ENCODE data around the gene RBMS3. TPM values are rescaled to one million over a fixed set of nuclear protein-coding genes. Genes with fewer than 3 reads are reported as not detected.
"Not testable (repeated sequence)": the region's sequence is repeated elsewhere in the genome, so short reads cannot be mapped to it uniquely, and the experiment has no call there.

The RBMS3 gene
- total and polyA plus RNA-seq, 5 donors, result 8.9 to 66.7 (median 56.5) TPM

- Histone ChIP-seq H3K4me1 (ENCODE audit: control insufficient read depth, insufficient read depth, low read length) (peaks cover 6% of the 10 kb centered on the region), H3K27ac (ENCODE audit: low read length) (no peak overlapping the region), H3K9me3 (ENCODE audit: control insufficient read depth, low read length) (no peaks in the 10 kb centered on the region), H3K4me3 (ENCODE audit: low read length) (no peak overlapping the region), H3K27me3 (ENCODE audit: control insufficient read depth, insufficient read depth) (no peaks in the 10 kb centered on the region)
- peak; percentile 41 to 46 for ATAC-seq
- intact Hi-C loops (cut with DNase I), result no loop called here
- WGBS, result 71% methylated on average over 5 of the region's 5 CpGs
- DNase-seq, result no peak
Measured at GRCh38 chr3:29385046-29385830, 104.4 kb downstream of the RBMS3 start.

GRCh38 chr3:29389362-29389761, 108.5 kb downstream of the RBMS3 start:
- no peak for ATAC-seq
- H3K4me1 ChIP-seq (ENCODE audit: control insufficient read depth, insufficient read depth, low read length), result peaks cover 2% of the 10 kb centered on the region
- intact Hi-C loops (cut with DNase I), result no loop called here
- H3K4me3 ChIP-seq (ENCODE audit: low read length), result no peak overlapping the region
- no peaks in the 10 kb centered on the region for H3K9me3 ChIP-seq (ENCODE audit: control insufficient read depth, low read length)
- no peak for DNase-seq
- no peaks in the 10 kb centered on the region for H3K27me3 ChIP-seq (ENCODE audit: control insufficient read depth, insufficient read depth)
- WGBS, result 73% methylated on average over 2 of the region's 2 CpGs
- no peak overlapping the region for H3K27ac ChIP-seq (ENCODE audit: low read length)

GRCh38 chr3:29392625-29393388, 111.9 kb downstream of the RBMS3 start:
- intact Hi-C loops (cut with DNase I), result no loop called here
- ATAC-seq (no peak), DNase-seq (no peak)
- Histone ChIP-seq H3K4me1 (ENCODE audit: control insufficient read depth, insufficient read depth, low read length) (peaks cover 2% of the 10 kb centered on the region), H3K9me3 (ENCODE audit: control insufficient read depth, low read length) (no peaks in the 10 kb centered on the region), H3K4me3 (ENCODE audit: low read length) (no peak overlapping the region), H3K27me3 (ENCODE audit: control insufficient read depth, insufficient read depth) (no peaks in the 10 kb centered on the region), H3K27ac (ENCODE audit: low read length) (no peak overlapping the region)

GRCh38 chr3:29393946-29394345, 113.1 kb downstream of the RBMS3 start:
- intact Hi-C loops (cut with DNase I); DNase-seq: not testable (repeated sequence)
- WGBS, result 72% methylated on average over 4 of the region's 4 CpGs

GRCh38 chr3:29397406-29397805, 116.5 kb downstream of the RBMS3 start:
- no peaks in the 10 kb centered on the region for H3K27me3 ChIP-seq (ENCODE audit: control insufficient read depth, insufficient read depth)
- WGBS, result 96% methylated on average over 3 of the region's 3 CpGs
- no peaks in the 10 kb centered on the region for H3K9me3 ChIP-seq (ENCODE audit: control insufficient read depth, low read length)
- no peak for ATAC-seq
- no peak overlapping the region for H3K4me3 ChIP-seq (ENCODE audit: low read length)
- H3K4me1 ChIP-seq (ENCODE audit: control insufficient read depth, insufficient read depth, low read length), result peaks cover 4% of the 10 kb centered on the region
- no peak overlapping the region for H3K27ac ChIP-seq (ENCODE audit: low read length)
- DNase-seq, result no peak
- intact Hi-C loops (cut with DNase I), result no loop called here

More at GRCh38 chr3:29393946-29394345, 113.1 kb downstream of the RBMS3 start:
- H3K9me3 ChIP-seq (ENCODE audit: control insufficient read depth, low read length); H3K27me3 ChIP-seq (ENCODE audit: control insufficient read depth, insufficient read depth); H3K4me1 ChIP-seq (ENCODE audit: control insufficient read depth, insufficient read depth, low read length); H3K4me3 ChIP-seq (ENCODE audit: low read length); ATAC-seq; H3K27ac ChIP-seq (ENCODE audit: low read length): not testable (repeated sequence)

- WGBS, result 56% methylated on average over 4 of the region's 4 CpGs
- DNase-seq (no peak), ATAC-seq (no peak)
- no peaks in the 10 kb centered on the region for H3K27me3 ChIP-seq (ENCODE audit: control insufficient read depth, insufficient read depth)
- H3K4me3 ChIP-seq (ENCODE audit: low read length), result no peak overlapping the region
- H3K9me3 ChIP-seq (ENCODE audit: control insufficient read depth, low read length), result no peaks in the 10 kb centered on the region
- H3K27ac ChIP-seq (ENCODE audit: low read length), result no peak overlapping the region
- peaks cover 4% of the 10 kb centered on the region for H3K4me1 ChIP-seq (ENCODE audit: control insufficient read depth, insufficient read depth, low read length)
- intact Hi-C loops (cut with DNase I), result no loop called here
Measured at GRCh38 chr3:29398787-29399186, 117.9 kb downstream of the RBMS3 start.

- Histone ChIP-seq H3K9me3 (ENCODE audit: control insufficient read depth, low read length) (no peaks in the 10 kb centered on the region), H3K4me1 (ENCODE audit: control insufficient read depth, insufficient read depth, low read length) (peaks cover 1% of the 10 kb centered on the region), H3K4me3 (ENCODE audit: low read length) (no peak overlapping the region), H3K27ac (ENCODE audit: low read length) (no peak overlapping the region), H3K27me3 (ENCODE audit: control insufficient read depth, insufficient read depth) (no peaks in the 10 kb centered on the region)
- ATAC-seq (no peak), DNase-seq (no peak)
- intact Hi-C loops (cut with DNase I), result loop anchor here in 1 of 4 donors (10.0 kb wide), 1 partner anchor 122 kb away; the partner anchor contains the start of gene RBMS3
- WGBS, result 22% methylated on average over 1 of the region's 1 CpG
Measured at GRCh38 chr3:29406291-29406832, 125.5 kb downstream of the RBMS3 start.

- WGBS, result 80% methylated on average over 3 of the region's 3 CpGs
- ATAC-seq, result peak in 1 of 2 donors; percentile 21
Measured at GRCh38 chr3:29408676-29409075, 127.8 kb downstream of the RBMS3 start.

GRCh38 chr3:29409409-29409808, 128.5 kb downstream of the RBMS3 start:
- Histone ChIP-seq H3K4me1 (ENCODE audit: control insufficient read depth, insufficient read depth, low read length) (peaks cover 3% of the 10 kb centered on the region), H3K9me3 (ENCODE audit: control insufficient read depth, low read length) (no peaks in the 10 kb centered on the region), H3K27ac (ENCODE audit: low read length) (no peak overlapping the region), H3K27me3 (ENCODE audit: control insufficient read depth, insufficient read depth) (no peaks in the 10 kb centered on the region), H3K4me3 (ENCODE audit: low read length) (no peak overlapping the region)
- ATAC-seq (peak; percentile 58 to 59), DNase-seq (no peak)
- intact Hi-C loops (cut with DNase I), result loop anchor here in 1 of 4 donors (10.0 kb wide), 1 partner anchor 125 kb away; the partner anchor contains the start of gene RBMS3
- WGBS, result 29% methylated on average over 2 of the region's 2 CpGs

More at GRCh38 chr3:29408676-29409075, 127.8 kb downstream of the RBMS3 start:
- DNase-seq, result no peak
- no peaks in the 10 kb centered on the region for H3K27me3 ChIP-seq (ENCODE audit: control insufficient read depth, insufficient read depth)
- H3K4me3 ChIP-seq (ENCODE audit: low read length), result no peak overlapping the region
- intact Hi-C loops (cut with DNase I), result loop anchor here in 1 of 4 donors (10.0 kb wide), 1 partner anchor 124 kb away; the partner anchor contains the start of gene RBMS3
- peaks cover 3% of the 10 kb centered on the region for H3K4me1 ChIP-seq (ENCODE audit: control insufficient read depth, insufficient read depth, low read length)
- no peaks in the 10 kb centered on the region for H3K9me3 ChIP-seq (ENCODE audit: control insufficient read depth, low read length)
- no peak overlapping the region for H3K27ac ChIP-seq (ENCODE audit: low read length)

- no peak for ATAC-seq
- Histone ChIP-seq H3K27ac (ENCODE audit: low read length) (no peak overlapping the region), H3K4me1 (ENCODE audit: control insufficient read depth, insufficient read depth, low read length) (peaks cover 3% of the 10 kb centered on the region), H3K9me3 (ENCODE audit: control insufficient read depth, low read length) (no peaks in the 10 kb centered on the region), H3K27me3 (ENCODE audit: control insufficient read depth, insufficient read depth) (no peaks in the 10 kb centered on the region), H3K4me3 (ENCODE audit: low read length) (no peak overlapping the region)
- intact Hi-C loops (cut with DNase I), result no loop called here
- DNase-seq, result no peak
- 82% methylated on average over 3 of the region's 3 CpGs for WGBS
Measured at GRCh38 chr3:29410220-29410619, 129.3 kb downstream of the RBMS3 start.

Measured in right cardiac atrium (tissue), 5 donors.